ENCODE measurements around the gene CCDC158. TPM values are rescaled to one million over a fixed set of nuclear protein-coding genes. Genes with fewer than 3 reads are reported as not detected.

Gene CCDC158
- total and polyA plus RNA-seq, 2 donors (not counting 1 experiment from before 2014, with no cell fraction given) = not detected

DNA sequence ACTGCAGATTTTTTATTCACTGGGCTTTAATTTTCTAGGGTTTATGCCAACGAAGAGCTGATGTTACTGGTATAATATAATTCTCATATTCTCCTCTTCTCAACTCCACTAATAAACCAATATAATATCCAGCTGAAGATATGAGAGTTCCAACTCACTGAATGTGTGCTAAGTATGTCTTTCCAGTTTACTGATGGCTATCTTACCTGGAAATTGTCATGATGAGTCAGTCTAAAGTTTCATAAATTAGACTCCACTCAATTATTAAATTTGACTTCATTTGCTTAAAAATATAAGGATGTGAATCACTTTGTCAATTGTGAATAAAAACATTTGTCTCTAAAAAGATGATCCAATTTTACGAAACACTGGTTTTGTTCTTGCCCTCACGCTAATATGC, 86.1 kb downstream of the CCDC158 start:
- intact Hi-C loops (cut with micrococcal nuclease) = no loop called here
- Histone ChIP-seq H3K36me3 (replicated peaks in 1 of 2; ENCODE audit: control extremely low read depth in 1 of 2, control insufficient read depth in 1 of 2, extremely low read depth in 1 of 2, insufficient read depth in 2 of 2, low read length in 1 of 2) (no peaks in the 10 kb centered on the region), H3K4me2 (replicated peaks; ENCODE audit: low read depth, low read length, poor library complexity, severe bottlenecking) (no peak overlapping the region), H4K20me1 (ENCODE audit: control insufficient read depth, insufficient read depth, low read length, poor library complexity, severe bottlenecking) (no peaks in the 10 kb centered on the region), H3K9me3 (ENCODE audit: control extremely low read depth in 1 of 3, control insufficient read depth in 2 of 3, insufficient read depth in 1 of 3, low read length in 2 of 3) (no peaks in the 10 kb centered on the region), H3K27me3 (replicated peaks in 1 of 4; ENCODE audit: control extremely low read depth in 1 of 4, control insufficient read depth in 3 of 4, insufficient read depth in 4 of 4, low read length in 3 of 4) (no peaks in the 10 kb centered on the region), H3K79me2 (ENCODE audit: control insufficient read depth, insufficient read depth, low read length) (no peaks in the 10 kb centered on the region), H3K27ac (ENCODE audit: low read length in 2 of 2) (no peak overlapping the region), H3K9ac (ENCODE audit: low read length) (no peak overlapping the region), H3K4me3 (ENCODE audit: control extremely low read depth in 1 of 5, extremely low read depth in 1 of 5, insufficient read depth in 1 of 5, low read depth in 2 of 5, low read length in 4 of 5) (no peak overlapping the region), H3K4me1 (ENCODE audit: control insufficient read depth in 2 of 2, insufficient read depth in 2 of 2, low read length in 2 of 2) (no peaks in the 10 kb centered on the region), H2AFZ (ENCODE audit: insufficient read depth, low read depth, low read length, poor library complexity, severe bottlenecking) (no peak overlapping the region)
- POLR2A ChIA-PET = no interaction called here
- WGBS (ENCODE audit: insufficient coverage) = no CpG with 5 or more reads among the region's 3 CpGs
- no peak overlapping the region for H3K4me3 Mint-ChIP-seq
- CTCF ChIA-PET = no interaction called here
- no peaks in the 10 kb centered on the region for H3K4me1 Mint-ChIP-seq
- TF ChIP-seq EZH2 (IDR thresholded peaks at IDR 0.05; ENCODE audit: borderline replicate concordance, insufficient read depth, low read depth, low read length, poor library complexity, severe bottlenecking) = no peak
- no peak for TF ChIP-seq CTCF (IDR thresholded peaks at IDR 0.05)
- ATAC-seq (ENCODE audit: low read depth) = no peak
- H3K9me3 Mint-ChIP-seq (ENCODE audit: insufficient read depth) = no peaks in the 10 kb centered on the region
- H3K27me3 Mint-ChIP-seq = peaks cover 16% of the 10 kb centered on the region
- no peak for DNase-seq
- H3K27ac Mint-ChIP-seq = no peak overlapping the region

DNA sequence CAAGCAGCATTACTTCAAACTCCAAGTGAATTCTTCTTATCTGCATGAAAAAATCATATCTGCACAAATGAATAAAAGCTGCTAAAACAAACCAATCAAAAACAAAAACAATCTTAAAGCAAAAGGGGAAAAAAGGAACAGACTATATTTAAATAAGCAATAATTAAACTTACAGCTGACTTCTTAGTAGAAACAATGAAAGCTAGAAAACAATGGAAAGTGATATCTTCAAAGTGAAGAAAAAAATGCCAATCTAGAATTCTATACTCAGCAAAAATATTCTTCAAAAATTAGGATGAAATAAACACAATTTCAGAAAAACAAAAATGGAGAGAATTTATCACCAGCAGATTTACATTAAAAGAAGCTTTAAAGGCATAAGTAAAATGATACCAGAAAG, 94.4 kb downstream of the CCDC158 start:
- H3K79me2 ChIP-seq (ENCODE audit: control insufficient read depth, insufficient read depth, low read length) = no peaks in the 10 kb centered on the region
- Mint-ChIP-seq H3K27ac (no peak overlapping the region), H3K27me3 (peaks cover 3% of the 10 kb centered on the region), H3K4me3 (no peak overlapping the region), H3K4me1 (no peaks in the 10 kb centered on the region), H3K9me3 (ENCODE audit: insufficient read depth) (peaks cover 7% of the 10 kb centered on the region)
- no peak overlapping the region for H3K4me3 ChIP-seq (ENCODE audit: control extremely low read depth in 1 of 5, extremely low read depth in 1 of 5, insufficient read depth in 1 of 5, low read depth in 2 of 5, low read length in 4 of 5)
- no peak for TF ChIP-seq CTCF (IDR thresholded peaks at IDR 0.05)
- TF ChIP-seq EZH2 (IDR thresholded peaks at IDR 0.05; ENCODE audit: borderline replicate concordance, insufficient read depth, low read depth, low read length, poor library complexity, severe bottlenecking) = no peak
- ChIA-PET CTCF (no interaction called here), POLR2A (no interaction called here)
- no peaks in the 10 kb centered on the region for H3K4me1 ChIP-seq (ENCODE audit: control insufficient read depth in 2 of 2, insufficient read depth in 2 of 2, low read length in 2 of 2)
- no peak overlapping the region for H3K9ac ChIP-seq (ENCODE audit: low read length)
- no peak for DNase-seq
- intact Hi-C loops (cut with micrococcal nuclease) = no loop called here
- ATAC-seq (ENCODE audit: low read depth) = no peak
- no peaks in the 10 kb centered on the region for H4K20me1 ChIP-seq (ENCODE audit: control insufficient read depth, insufficient read depth, low read length, poor library complexity, severe bottlenecking)
- no peak overlapping the region for H3K27ac ChIP-seq (ENCODE audit: low read length in 2 of 2)
- no peaks in the 10 kb centered on the region for H3K36me3 ChIP-seq (replicated peaks in 1 of 2; ENCODE audit: control extremely low read depth in 1 of 2, control insufficient read depth in 1 of 2, extremely low read depth in 1 of 2, insufficient read depth in 2 of 2, low read length in 1 of 2)
- H2AFZ ChIP-seq (ENCODE audit: insufficient read depth, low read depth, low read length, poor library complexity, severe bottlenecking) = no peak overlapping the region
- peaks cover 0 to 5% (median 0%) of the 10 kb centered on the region in 4 experiments for H3K27me3 ChIP-seq (replicated peaks in 1 of 4; ENCODE audit: control extremely low read depth in 1 of 4, control insufficient read depth in 3 of 4, insufficient read depth in 4 of 4, low read length in 3 of 4)
- no peak overlapping the region for H3K4me2 ChIP-seq (replicated peaks; ENCODE audit: low read depth, low read length, poor library complexity, severe bottlenecking)
- H3K9me3 ChIP-seq (ENCODE audit: control extremely low read depth in 1 of 3, control insufficient read depth in 2 of 3, insufficient read depth in 1 of 3, low read length in 2 of 3) = peaks cover 0 to 12% (median 2%) of the 10 kb centered on the region in 3 donors

Measured in B cell (primary cell).